HG03432 (cell line): ENCODE results near the gene PLEKHA6.

ENCODE experiments used
- ATAC-seq: cut with Tn5 transposase; IDR thresholded peaks from one replicate; pipeline ENCODE4 v1.9.1; 2021; ENCODE audit warnings: mild to moderate bottlenecking, moderate library complexity; ENCODE audit not compliant: unreplicated experiment

PLEKHA6 gene

DNA sequence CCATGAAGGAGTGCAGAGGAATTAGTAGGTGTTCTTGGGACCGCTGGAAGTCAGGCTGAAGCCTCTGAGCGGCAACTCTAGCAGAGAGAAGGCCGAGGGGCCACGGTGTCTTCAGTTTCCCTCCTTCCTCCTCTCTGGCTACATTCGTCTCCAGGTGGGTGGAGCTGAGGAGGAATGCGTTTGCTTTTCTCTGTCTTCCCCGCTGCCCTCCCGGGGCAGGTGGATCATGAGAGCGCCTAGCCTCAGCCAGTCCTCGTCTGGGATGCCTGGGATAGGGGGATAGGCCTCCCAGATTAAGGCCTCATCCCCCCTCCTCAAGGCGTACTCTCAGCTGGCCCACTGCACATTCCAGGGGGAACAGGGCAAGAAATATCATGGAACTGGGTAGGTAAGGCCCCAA is 138.5 kb downstream of the PLEKHA6 start:
- ATAC-seq = no peak

GRCh38 chr1:204219971-204220616 is 139.6 kb downstream of the PLEKHA6 start:
- no peak for ATAC-seq

- ATAC-seq = no peak
These were observed 141.2 kb downstream of the PLEKHA6 start for GRCh38 chr1:204218552-204218951.

GRCh38 chr1:204217648-204218000 is 142.1 kb downstream of the PLEKHA6 start:
- no peak for ATAC-seq

DNA sequence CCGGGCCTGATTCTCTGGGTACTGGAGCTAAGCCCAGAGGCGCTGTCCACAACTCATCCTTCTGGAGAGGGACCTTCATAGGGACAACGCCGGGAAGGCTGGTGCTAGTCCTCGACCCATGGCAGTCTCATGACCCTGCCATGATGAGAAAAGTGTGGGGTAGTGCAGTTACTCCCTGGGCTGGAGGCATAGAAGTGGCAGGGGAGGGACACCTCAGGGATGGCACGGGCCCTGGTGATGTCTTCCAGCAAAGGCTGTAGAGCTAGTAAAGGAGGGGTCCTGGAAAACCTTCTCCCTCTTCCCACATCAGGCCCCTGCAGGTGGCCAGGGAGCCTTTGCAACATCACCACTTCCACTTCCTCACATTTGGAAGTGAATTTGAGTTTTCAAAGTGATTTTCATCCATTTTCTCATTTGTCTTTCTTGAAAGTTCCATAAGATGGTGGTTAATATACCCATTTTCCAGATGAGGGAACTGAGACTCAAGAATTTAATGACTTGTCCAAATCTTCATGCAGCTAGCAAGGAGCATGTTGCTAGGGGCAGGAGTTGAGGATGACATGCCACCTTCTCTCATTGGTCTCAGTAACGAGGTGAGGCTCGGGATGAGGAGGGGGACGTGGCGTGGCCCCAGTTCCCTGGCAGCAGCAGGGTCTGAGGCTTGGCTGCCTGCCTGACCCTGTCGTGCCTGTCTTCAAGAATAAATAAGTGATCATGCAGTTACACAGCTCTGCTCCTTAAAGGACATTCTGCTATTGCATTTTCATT is 142.7 kb downstream of the PLEKHA6 start:
- ATAC-seq = no peak

DNA sequence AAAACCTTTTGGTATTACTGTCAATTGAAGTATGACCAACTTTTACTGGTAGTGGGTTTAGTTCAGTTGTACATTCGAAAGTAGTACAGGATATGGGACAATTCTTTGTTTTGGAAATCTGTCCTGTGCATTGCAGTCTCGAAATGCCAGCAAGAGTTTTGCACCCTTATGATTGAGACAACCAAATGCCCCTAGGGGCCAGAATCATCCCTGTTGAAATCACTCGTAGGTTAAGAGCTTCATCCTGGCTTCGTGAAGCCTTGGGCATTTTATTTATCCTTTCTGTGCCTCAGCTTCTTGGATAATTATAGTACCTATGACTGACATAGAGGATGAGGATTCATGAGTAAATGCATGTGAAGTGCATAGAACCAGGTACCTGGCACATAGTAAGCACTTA is 143.5 kb downstream of the PLEKHA6 start:
- no peak for ATAC-seq

- peak; percentile 73 for ATAC-seq
These were observed 145.8 kb downstream of the PLEKHA6 start, which contains the start of gene GOLT1A for GRCh38 chr1:204213668-204214662. Gene GOLT1A (minus strand): TSS chr1:204213988. CDS start chr1:204213906, 82 bp downstream.

DNA sequence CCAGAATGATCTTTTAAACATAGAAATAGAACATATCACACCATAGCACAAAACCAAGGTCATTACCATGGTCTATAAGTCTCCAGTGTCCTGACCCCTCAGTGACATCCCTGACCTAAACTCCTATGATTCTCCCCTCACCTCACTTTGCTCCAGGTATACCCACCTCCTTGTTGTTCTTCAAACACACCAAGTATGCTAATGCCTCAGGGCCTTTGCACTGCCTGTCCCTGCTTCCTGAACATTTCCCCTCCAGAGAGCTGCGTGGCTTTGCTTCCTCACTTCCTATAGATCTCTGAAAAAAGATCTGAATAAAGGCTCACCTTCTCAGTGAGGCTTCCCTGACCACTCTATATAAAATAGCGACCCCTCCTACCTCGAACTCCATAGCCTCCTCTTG is 147.0 kb downstream of the PLEKHA6 start:
- no peak for ATAC-seq

GRCh38 chr1:204211046-204211445 is 148.7 kb downstream of the PLEKHA6 start:
- no peak for ATAC-seq

DNA sequence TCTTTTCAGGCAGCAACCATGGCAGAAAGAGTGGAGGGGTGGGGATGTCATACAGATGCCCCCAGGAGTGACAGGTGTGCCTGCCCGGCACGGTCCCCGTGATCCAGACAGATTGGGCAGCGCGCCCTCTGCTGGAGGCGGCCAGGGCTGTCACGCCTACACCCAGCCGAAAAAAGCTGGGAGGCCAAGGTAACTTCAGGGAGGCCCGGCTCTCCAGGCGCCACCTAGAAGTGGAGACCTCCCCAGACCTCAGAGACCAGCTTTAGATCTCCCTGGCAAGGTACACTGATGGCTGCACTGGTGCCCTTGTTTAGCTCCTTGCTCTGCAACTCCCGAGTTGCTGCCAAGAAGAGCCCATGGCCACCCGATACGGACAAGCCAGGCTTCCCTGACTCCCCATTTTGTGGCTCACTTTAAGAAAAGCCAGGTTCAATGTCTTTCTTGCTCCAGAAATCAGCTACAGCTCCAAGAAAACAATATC is 152.6 kb downstream of the PLEKHA6 start:
- no peak for ATAC-seq

DNA sequence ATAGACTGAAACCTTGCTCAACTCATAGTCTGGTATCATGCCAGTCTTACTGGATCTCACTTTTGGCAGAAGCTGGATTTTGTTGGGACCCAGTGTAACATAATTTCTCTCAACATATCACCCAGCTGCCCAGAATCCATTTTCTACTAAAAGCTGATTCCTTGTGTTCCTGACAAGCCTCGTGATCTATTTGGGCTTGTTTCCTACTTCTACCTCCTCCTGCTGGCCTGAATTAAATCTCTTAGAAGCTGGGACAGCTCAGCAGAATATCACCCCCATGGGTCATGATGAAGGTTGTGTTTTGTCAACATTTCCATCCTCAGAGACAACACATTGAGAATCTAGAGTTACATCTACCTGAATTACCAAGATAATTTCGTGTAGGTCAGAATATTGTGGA is 153.6 kb downstream of the PLEKHA6 start:
- ATAC-seq = no peak

DNA sequence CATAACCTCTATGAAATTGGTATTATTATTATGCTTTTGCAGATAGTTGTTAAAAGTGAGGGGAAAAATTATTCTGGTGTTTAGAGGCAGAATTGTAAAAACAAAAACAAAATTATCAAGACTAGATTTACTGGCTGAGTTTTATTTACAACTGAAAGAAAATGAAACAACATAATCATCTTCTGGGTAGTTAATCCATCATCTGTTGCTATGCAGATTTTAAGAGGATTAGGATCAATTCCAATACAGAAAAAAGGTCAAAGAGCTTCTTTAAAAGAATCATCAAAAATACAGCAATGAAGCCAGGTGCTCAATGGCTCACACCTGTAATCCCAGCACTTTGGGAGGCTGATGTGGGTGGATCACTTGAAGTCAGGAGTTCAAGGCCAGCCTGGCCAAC is 154.2 kb downstream of the PLEKHA6 start:
- no peak for ATAC-seq

- no peak for ATAC-seq
These were observed 154.8 kb downstream of the PLEKHA6 start for GRCh38 chr1:204204944-204205343.

- no peak for ATAC-seq
These were observed 156.4 kb downstream of the PLEKHA6 start for GRCh38 chr1:204203206-204203767.

DNA sequence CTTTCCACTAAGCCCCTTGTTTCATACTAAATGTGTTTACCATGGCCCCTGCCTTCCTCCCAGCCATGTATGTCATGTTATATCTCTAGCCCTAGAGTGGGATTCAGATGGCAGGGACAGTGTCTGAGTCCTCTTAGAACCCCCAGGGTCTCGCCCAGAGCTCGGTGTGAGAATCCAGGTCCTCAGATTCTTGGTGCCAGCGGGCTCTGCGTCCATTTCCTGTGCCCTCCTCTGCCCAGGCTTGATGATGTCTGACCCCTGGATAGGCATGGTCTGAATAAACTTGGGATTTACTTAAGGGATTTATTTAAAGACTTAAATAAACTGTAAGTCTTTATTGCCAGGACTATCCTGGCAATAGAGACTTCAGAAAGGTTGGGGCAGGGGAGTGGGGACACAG is 157.2 kb downstream of the PLEKHA6 start:
- no peak for ATAC-seq

DNA sequence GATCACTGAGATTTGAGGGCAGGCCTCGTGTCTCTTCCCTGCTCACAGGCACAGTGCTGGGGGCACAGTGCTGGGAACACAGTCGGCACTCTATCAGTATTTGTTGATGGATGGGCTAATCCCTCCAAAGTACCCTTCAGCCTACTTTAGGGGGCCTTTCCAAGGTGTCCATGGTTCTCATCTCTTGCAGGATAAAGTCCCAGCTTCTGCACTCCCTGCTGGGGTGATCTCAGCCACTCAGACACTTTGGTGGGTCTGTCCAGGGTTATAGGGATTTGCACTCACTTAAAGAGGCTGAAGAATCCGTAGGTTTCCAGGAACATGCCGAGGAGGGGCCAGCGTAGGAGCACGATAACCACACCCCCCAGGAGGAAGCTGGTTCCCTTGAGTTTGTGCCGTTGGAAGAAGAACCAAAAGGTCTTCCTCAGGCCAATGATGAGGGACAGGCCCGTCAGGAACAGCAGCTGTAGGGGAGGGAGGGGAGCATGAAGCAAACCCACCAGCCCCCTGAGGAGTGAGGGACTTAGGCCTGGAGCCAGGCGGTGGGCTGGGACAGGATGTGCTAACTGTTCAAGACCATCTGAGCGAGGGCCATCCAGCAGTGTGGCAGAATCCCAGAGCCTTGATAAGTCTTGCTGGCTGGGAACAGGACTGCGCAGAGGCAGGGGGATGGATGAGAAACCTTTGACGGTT is 158.2 kb downstream of the PLEKHA6 start:
- ATAC-seq = no peak

- no peak for ATAC-seq
These were observed 160.2 kb downstream of the PLEKHA6 start for GRCh38 chr1:204199579-204199978.

DNA sequence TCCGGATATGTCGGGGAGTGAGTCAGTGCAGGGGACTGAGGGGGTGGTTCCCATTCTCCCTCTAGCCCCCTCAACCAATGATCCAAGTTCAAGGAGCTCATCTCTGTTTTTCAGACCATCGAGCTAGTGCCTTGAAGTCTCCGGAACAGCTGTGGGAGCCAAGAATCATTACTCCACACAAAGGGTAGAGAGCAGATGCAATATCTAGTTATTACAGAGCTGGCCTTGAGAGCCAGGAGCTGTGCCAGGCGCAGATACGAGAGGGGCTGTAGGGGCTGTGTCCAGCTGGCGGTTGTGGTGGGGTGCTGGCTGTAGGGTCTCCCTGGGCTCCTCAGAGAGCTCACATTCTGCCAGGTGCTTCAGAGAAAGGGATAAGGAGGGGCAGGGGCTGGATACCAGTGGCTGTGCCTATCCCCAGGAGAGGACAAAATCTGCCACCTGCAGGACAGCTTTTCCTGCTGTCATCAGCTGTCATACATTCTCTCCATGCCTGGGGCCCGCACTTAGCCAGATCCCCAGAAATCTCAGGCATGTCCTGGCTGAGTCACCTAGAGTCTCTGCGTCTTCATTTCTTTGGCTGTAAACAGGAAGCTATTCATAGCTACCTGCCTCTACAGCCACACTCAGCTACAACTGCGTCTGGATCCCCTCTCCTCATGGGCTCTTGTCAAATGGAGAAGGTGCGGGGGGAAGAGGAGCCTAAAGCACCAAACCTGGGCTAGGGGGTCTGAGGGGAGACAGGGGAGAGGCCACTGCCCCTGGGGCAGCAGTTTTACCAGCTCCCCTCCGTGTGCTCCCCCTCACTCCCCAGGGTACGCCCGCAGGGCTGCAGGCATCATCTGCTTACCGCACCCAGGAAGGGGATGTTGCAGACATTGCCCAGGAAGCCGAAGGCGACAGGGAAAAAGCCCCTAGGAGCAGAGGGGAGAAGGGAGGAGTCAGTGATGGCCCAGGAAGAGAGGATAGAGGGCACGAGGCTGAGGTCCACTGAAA is 161.1 kb downstream of the PLEKHA6 start:
- ATAC-seq = no peak

DNA sequence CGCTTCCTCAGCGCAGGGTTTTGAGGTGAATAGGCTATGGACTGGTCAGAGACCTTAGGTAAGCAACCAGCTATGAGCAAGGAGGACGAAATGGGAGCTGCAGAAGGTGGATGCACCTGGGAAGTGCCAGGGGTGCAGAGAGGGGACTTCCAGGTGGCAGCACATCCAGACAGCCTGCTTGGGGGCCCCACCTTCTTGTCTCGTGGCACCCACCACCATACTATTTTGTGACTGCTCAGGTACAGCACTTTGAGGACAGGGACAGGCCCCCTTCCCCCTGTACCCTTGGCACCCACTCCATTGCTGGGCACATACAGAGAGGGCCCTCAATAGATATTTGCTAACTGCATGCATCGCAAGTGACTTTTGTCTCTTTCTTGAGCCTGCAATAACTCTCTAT is 162.7 kb downstream of the PLEKHA6 start:
- no peak for ATAC-seq
